T-helper 2 cell (primary cell): ENCODE measurements around the gene NAA38.

Experiments
- DNase-seq, 5 experiments: peaks; one replicate each; pipeline versions ENCODE4 v3.0.0 to v3.0.0-alpha.2; 2012 to 2022

NAA38 gene

GRCh38 chr17:7852262-7852670 lies 5.1 kb downstream of the NAA38 start:
- no peak for DNase-seq

DNA sequence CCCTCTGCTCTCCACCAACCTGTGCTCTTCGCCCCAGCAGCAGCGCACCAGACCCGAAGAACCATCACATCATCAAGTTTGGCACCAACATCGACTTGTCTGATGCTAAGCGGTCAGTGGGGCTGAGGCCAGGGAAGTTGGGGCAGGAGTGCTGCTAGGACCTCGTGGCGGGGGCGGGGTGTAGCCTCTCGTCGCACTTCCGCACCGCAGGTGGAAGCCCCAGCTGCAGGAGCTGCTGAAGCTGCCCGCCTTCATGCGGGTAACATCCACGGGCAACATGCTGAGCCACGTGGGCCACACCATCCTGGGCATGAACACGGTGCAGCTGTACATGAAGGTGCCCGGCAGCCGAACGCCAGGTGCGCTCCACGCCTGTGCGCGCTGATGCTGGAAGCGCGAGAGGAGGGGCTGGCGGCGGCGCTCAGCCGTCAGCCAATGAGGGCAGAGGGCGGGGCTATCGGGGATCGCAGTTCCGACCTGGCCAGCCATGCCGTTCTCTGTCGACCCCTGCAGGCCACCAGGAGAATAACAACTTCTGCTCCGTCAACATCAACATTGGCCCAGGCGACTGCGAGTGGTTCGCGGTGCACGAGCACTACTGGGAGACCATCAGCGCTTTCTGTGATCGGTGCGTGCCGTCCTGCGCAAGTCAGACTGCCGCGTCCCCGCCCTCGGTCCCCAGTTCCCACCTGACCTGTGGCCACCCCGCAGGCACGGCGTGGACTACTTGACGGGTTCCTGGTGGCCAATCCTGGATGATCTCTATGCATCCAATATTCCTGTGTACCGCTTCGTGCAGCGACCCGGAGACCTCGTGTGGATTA lies 5.7 kb downstream of the NAA38 start:
- peak; percentile 86 to 95 (median 91) for DNase-seq

DNA sequence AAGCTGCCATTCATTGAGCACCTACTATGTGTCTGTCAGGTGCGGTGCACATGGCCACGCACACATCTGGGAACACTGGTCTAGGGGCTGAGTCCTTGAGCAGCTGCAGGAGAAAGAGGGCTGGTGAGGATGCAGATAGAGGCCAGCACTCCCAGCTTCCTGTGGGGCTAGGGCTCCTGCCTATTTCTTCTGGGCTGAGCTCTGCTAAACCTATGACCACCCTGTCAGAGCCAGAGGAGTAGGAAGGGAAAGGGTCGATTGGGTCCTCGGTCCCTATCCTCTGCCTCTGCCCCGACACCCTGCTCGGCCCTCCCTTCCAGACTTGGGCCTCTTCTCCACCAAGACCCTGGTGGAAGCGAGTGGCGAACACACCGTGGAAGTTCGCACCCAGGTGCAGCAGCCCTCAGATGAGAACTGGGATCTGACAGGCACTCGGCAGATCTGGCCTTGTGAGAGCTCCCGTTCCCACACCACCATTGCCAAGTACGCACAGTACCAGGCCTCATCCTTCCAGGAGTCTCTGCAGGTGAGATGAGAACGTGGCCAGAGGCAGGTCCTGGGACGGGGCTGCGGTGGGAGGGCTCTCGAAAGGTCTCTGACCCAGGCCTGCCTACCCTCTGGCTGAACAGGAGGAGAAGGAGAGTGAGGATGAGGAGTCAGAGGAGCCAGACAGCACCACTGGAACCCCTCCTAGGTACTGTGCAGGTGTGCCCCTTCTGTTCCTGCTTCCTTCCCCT lies 6.5 kb downstream of the NAA38 start:
- DNase-seq, result peak in 1 of 5 experiments; percentile 1

- DNase-seq, result no peak
Observed at GRCh38 chr17:7849751-7850504, 7.4 kb downstream of the NAA38 start.

GRCh38 chr17:7849130-7849750 lies 8.1 kb downstream of the NAA38 start:
- peak in 1 of 5 experiments; percentile 7 for DNase-seq

GRCh38 chr17:7848739-7849129 lies 8.6 kb downstream of the NAA38 start:
- DNase-seq, result no peak

GRCh38 chr17:7848131-7848579 lies 9.2 kb downstream of the NAA38 start:
- DNase-seq, result peak in 1 of 5 experiments; percentile 4

DNA sequence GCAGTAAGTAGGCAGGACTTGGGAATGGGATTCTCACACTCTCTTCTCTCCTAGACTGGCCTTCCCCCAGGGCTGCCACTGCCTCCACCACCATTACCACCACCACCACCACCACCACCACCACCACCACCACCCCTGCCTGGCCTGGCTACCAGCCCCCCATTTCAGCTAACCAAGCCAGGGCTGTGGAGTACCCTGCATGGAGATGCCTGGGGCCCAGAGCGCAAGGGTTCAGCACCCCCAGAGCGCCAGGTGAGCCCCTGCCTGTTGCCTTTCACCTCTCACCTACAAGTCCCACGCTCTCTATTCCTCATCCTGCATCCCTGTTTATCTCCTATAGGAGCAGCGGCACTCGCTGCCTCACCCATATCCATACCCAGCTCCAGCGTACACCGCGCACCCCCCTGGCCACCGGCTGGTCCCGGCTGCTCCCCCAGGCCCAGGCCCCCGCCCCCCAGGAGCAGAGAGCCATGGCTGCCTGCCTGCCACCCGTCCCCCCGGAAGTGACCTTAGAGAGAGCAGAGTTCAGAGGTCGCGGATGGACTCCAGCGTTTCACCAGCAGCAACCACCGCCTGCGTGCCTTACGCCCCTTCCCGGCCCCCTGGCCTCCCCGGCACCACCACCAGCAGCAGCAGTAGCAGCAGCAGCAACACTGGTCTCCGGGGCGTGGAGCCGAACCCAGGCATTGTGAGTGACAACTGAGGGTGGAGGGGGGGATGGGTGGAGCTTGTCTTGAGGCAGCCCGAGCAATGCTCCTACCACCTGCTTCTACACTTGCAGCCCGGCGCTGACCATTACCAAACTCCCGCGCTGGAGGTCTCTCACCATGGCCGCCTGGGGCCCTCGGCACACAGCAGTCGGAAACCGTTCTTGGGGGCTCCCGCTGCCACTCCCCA lies 10.3 kb downstream of the NAA38 start:
- peak in 1 of 5 experiments; percentile 4 for DNase-seq

- peak in 1 of 5 experiments; percentile 7 for DNase-seq
Observed at GRCh38 chr17:7846063-7846735, 11.2 kb downstream of the NAA38 start.

DNA sequence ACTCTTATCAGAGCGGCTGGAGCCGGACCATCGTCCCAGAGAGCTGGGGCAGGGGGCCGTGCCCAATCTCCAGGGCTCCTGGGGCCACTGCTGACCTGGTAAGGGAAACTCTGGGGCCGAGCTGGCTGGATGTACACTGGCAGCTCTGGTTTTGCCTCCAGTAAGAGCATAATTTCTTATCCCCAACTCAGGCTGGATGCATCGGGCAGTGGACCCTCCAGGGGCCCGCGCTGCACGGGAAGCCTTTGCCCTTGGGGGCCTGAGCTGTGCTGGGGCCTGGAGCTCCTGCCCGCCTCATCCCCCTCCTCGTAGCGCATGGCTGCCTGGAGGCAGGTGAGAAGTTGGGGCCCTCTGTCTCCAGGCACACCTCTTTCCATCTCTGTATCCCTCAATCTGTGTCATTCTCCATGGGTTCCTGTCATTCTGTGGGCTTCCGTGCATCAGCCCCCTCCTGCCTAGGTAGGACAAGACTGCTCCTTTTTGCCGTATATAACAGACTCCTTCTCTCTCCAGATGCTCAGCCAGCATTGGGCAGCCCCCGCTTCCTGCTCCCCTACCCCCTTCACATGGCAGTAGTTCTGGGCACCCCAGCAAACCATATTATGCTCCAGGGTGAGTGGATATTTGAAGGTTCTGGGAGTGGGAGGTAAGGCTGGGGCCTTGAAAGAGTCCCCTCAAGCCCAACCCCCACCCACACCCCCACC lies 11.8 kb downstream of the NAA38 start:
- no peak for DNase-seq

GRCh38 chr17:7844292-7845154 lies 12.8 kb downstream of the NAA38 start:
- DNase-seq, result peak; percentile 50 to 92 (median 78)

DNA sequence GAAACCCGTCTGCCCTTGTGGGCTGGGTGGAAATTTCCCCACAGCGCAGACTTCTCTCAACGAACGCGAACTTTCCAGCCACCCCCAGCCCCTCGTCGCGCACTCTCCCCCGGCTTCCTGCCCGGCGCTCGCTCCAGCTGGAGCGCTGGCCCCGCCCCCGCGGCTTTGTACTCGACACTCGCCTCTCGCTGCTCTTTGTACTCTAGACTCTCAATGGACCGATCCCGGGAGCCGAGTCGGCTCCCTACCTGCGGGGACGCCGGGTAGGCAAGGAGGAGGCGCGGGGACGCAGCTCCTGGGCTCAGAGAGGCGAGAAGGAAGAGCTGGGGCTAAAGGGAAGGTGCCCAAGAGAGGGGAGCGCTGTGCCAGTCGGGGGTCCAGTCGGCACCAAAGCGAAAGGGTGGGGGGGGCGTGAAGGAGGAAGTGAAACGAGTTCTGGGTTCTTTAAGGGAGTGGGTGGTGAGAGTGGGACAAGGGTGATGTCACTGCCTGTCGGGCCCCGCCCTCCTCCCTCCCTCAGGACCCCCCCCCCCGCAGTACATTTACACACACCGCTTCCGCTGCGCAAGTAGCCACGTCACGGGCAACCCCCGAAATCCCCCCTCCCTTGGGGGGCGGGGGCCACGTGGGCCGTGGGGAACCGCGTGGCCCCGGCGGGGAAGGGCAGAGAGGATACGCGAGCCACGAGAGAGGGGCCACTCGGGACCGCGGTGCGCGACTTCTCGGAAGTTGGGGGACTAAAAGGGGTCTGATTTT lies 13.6 kb downstream of the NAA38 start:
- DNase-seq, result peak; percentile 83 to 94 (median 91)

DNA sequence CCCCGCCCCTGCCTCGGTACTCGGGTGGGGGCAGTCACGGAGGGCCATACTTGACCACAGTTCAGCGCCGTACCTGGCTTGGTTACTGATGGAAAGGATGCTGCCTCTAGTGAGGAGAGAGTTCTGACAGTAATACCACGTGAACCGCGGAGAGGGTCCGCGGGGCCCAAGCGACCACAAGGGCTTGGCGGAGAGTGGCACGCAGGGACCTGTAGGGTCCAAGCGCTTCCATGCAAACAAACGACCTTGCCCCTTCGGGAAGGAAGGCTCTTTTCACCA lies 14.2 kb downstream of the NAA38 start:
- DNase-seq, result no peak

- DNase-seq, result peak; percentile 84 to 99 (median 96)
Observed at GRCh38 chr17:7842380-7843256, 14.7 kb downstream of the NAA38 start.

GRCh38 chr17:7841915-7842379 lies 15.4 kb downstream of the NAA38 start:
- DNase-seq, result peak; percentile 69 to 81 (median 78)

DNA sequence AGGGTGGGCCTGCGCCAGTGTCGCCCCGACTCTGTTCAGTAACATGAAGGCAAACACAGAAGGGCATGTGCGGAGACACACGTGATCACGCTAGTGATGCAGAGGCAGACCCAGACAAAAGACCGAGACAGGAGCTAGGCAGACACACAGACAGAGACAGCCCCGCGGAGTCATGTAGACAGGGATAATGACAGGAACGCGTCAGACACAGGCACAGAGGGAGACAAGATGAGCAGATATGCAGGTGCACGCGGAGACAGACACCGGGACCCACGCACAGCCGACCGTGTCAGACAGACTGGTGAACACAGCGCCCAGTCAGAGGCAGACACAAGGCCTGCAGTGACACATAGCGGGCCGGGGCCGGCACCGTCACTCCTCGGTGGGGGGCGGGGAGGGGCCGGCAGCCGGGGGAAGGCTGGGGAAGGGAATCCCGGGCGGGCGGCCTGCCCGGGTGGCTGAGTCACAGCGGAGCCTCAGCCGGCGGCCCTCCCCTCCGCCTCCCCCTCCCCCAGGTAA lies 15.9 kb downstream of the NAA38 start:
- DNase-seq, result peak; percentile 65 to 97 (median 86)

GRCh38 chr17:7840875-7841274 lies 16.5 kb downstream of the NAA38 start:
- DNase-seq, result no peak
